Lung (tissue), 12 donors: Measurements from ENCODE around the gene COPS7B. TPM values are rescaled to one million over a fixed set of nuclear protein-coding genes. Genes with fewer than 3 reads are reported as not detected.

Experiments used
- ATAC-seq: fragments of 200-7000 bp; cut with Tn5 transposase; one replicate; pipeline ENCODE4 v1.9.1; 2020; ENCODE audit warnings: moderate number of reproducible peaks; ENCODE audit not compliant: insufficient read depth, low FRiP score
- DNase-seq, 3 donors: peaks; one replicate each; pipeline ENCODE4 v3.0.0-alpha.2; 2013 to 2017
- H3K27ac ChIP-seq, 2 donors: one replicate each; pipeline ENCODE4 v1.5.1; 2013; ENCODE audit warnings: mild to moderate bottlenecking in 2 of 2, moderate library complexity in 2 of 2, control low read depth in 1 of 2, inconsistent platforms in 1 of 2, low read depth in 1 of 2, low read length in 1 of 2
- H3K27me3 ChIP-seq, 3 donors: one replicate each; pipeline ENCODE4 v1.5.1; 2013; ENCODE audit warnings: low read length in 2 of 3; ENCODE audit not compliant: control insufficient read depth in 3 of 3, insufficient read depth in 3 of 3
- H3K36me3 ChIP-seq, 4 donors: one replicate each; pipeline ENCODE4 v1.5.1; 2013; ENCODE audit warnings: low read length in 4 of 4, mild to moderate bottlenecking in 1 of 4, moderate library complexity in 1 of 4; ENCODE audit not compliant: control insufficient read depth in 4 of 4, insufficient read depth in 4 of 4
- H3K4me1 ChIP-seq, 5 donors: one replicate each; pipeline ENCODE4 v1.5.1; 2013; ENCODE audit warnings: low read length in 5 of 5, mild to moderate bottlenecking in 2 of 5, moderate library complexity in 1 of 5; ENCODE audit not compliant: control insufficient read depth in 5 of 5, insufficient read depth in 5 of 5
- H3K4me3 ChIP-seq: one replicate; pipeline ENCODE4 v1.5.1; 2013; ENCODE audit warnings: mild to moderate bottlenecking, control low read depth, moderate library complexity
- H3K9ac ChIP-seq, 2 donors: one replicate each; pipeline ENCODE4 v1.5.1; 2013; ENCODE audit warnings: low read length in 2 of 2, control low read depth in 1 of 2; ENCODE audit not compliant: insufficient read depth in 1 of 2
- H3K9me3 ChIP-seq, 4 donors: one replicate each; pipeline ENCODE4 v1.5.1; 2013; ENCODE audit warnings: low read length in 3 of 4, mild to moderate bottlenecking in 1 of 4, moderate library complexity in 1 of 4; ENCODE audit not compliant: control insufficient read depth in 4 of 4, insufficient read depth in 3 of 4
- CTCF ChIP-seq: IDR thresholded peaks from 2 replicates; pipeline ENCODE4 v1.5.1; 2012; ENCODE audit warnings: mild to moderate bottlenecking; ENCODE audit errors: control extremely low read depth, extremely low read depth
- WGBS, 2 donors: extraction: QIAGEN DNeasy Blood & Tissue Kit; methylation state at CpG; one replicate each; pipeline ENCODE4 v1.1.7; 2013; 5-methylcytosine and 5-hydroxymethylcytosine counted together
- polyA plus RNA-seq, 2 donors: library from polyadenylated mRNA; stranded (reverse); fragments of 200-250 nt; gene quantifications; one replicate each; pipeline ENCODE4 v1.2.1, GENCODE V29; 2013
- total RNA-seq, 2 donors: library from RNA; depleted of rRNA in 1 of 2; stranded (reverse); fragments of >200 nt in 1 of 2; gene quantifications; one replicate each; pipeline ENCODE4 v1.2.1, GENCODE V29; 2014 to 2021
- donor health status: control.
- donor health status: control.
- donor health status: Bipolar disorder and iron deficiency.
- donor health status: healthy.
- donor health status: DM: yes; HTN: yes; CAD: no.

COPS7B gene
- total and polyA plus RNA-seq, 4 donors = 19.5 to 39.4 (median 23.1) TPM

DNA sequence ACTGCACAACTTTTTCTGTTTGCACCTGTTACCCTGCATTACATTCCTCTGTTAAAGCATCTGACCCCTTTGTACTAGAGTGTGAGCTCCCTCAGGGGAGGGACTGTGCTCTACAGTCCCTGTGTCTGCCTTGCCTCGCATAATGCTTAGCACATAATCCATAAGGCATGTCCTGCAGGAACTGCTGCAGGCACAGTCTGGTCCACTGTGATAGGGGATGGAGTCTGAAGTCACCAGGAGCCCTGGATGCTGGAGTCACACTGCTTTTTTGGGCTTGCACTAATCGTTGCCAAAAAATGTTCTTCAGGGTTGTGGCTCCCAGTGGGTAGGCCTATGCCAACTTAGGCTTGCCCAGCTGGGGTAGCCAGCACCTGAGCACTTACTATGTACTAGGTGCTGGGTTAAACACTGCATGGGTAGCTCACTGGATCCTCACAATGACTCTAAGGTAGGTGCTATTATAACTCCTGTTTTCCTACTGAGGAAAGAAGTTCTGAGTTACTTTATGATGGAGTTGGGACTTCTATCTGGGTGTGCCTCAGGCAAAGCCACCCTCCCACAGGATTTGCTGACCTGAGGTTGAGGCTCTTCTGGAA is 33.3 kb downstream of the COPS7B start:
- WGBS, 2 donors = 77% methylated on average over 2 of the region's 2 CpGs
- TF ChIP-seq CTCF = no peak
- ATAC-seq (no peak), DNase-seq (no peak)
- no peaks in the 10 kb centered on the region for H3K27me3 ChIP-seq
- no peak overlapping the region for H3K9ac ChIP-seq
- H3K9me3 ChIP-seq = peaks cover 0 to 8% (median 0%) of the 10 kb centered on the region in 4 donors
- H3K36me3 ChIP-seq = no peaks in the 10 kb centered on the region
- H3K4me1 ChIP-seq = no peaks in the 10 kb centered on the region
- no peak overlapping the region for H3K27ac ChIP-seq
- no peak overlapping the region for H3K4me3 ChIP-seq

- H3K36me3 ChIP-seq = no peaks in the 10 kb centered on the region
- no peak for TF ChIP-seq CTCF
- ATAC-seq (no peak), DNase-seq (no peak)
- H3K9me3 ChIP-seq = no peaks in the 10 kb centered on the region
- whole genome bisulfite sequencing, 2 donors = 77% methylated on average over 12 of the region's 12 CpGs
- no peaks in the 10 kb centered on the region for H3K4me1 ChIP-seq
- no peaks in the 10 kb centered on the region for H3K27me3 ChIP-seq
- no peak overlapping the region for H3K9ac ChIP-seq
- H3K4me3 ChIP-seq = no peak overlapping the region
- no peak overlapping the region for H3K27ac ChIP-seq
These were observed 34.6 kb downstream of the COPS7B start for GRCh38 chr2:231820786-231821303.

GRCh38 chr2:231821908-231822307 is 35.7 kb downstream of the COPS7B start:
- no peak for ATAC-seq
- WGBS, 2 donors = 61% methylated on average over 3 of the region's 3 CpGs
- no peak for TF ChIP-seq CTCF

DNA sequence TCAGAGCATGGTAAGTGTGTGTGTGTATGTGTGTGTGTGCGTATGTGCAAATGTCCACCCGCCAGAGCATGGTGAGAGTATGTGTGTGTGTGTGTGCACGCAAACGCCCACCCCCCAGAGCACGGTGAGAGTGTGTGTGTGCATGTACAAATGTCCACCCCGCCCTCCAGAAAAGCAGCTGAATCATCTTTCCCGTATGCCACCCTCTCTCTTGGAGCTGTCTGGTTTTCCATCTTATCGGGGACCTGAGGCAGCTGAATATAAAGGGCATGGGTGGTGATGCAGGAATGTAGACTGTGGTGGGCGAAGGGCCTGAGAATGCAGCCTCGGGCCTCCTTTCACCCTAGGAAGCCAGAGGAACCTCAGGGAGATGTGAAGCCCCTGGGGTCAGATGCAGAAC is 66.9 kb downstream of the COPS7B start:
- Histone ChIP-seq H3K9me3 (peaks cover 0 to 2% (median 0%) of the 10 kb centered on the region in 4 donors), H3K27ac (no peak overlapping the region), H3K9ac (no peak overlapping the region), H3K27me3 (no peaks in the 10 kb centered on the region), H3K4me3 (no peak overlapping the region), H3K36me3 (no peaks in the 10 kb centered on the region), H3K4me1 (no peaks in the 10 kb centered on the region)
- ATAC-seq (no peak), DNase-seq (no peak)
- WGBS, 2 donors = 89 to 93% methylated on average over 10 of the region's 10 CpGs
- no peak for TF ChIP-seq CTCF

More at GRCh38 chr2:231821908-231822307, 35.7 kb downstream of the COPS7B start:
- Histone ChIP-seq H3K4me1 (no peaks in the 10 kb centered on the region), H3K27ac (no peak overlapping the region), H3K9me3 (no peaks in the 10 kb centered on the region), H3K36me3 (no peaks in the 10 kb centered on the region), H3K4me3 (no peak overlapping the region), H3K27me3 (no peaks in the 10 kb centered on the region), H3K9ac (no peak overlapping the region)
- DNase-seq = no peak
